HG03175 (cell line): ENCODE results near the gene HORMAD2.

Source experiments
- ATAC-seq: cut with Tn5 transposase; IDR thresholded peaks from one replicate; pipeline ENCODE4 v1.9.1; 2021; ENCODE audit warnings: mild to moderate bottlenecking, moderate library complexity; ENCODE audit not compliant: unreplicated experiment

The HORMAD2 gene, protein sequence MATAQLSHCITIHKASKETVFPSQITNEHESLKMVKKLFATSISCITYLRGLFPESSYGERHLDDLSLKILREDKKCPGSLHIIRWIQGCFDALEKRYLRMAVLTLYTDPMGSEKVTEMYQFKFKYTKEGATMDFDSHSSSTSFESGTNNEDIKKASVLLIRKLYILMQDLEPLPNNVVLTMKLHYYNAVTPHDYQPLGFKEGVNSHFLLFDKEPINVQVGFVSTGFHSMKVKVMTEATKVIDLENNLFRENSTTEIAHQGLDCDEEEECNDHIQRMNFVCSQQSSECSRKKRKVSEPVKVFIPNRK

DNA sequence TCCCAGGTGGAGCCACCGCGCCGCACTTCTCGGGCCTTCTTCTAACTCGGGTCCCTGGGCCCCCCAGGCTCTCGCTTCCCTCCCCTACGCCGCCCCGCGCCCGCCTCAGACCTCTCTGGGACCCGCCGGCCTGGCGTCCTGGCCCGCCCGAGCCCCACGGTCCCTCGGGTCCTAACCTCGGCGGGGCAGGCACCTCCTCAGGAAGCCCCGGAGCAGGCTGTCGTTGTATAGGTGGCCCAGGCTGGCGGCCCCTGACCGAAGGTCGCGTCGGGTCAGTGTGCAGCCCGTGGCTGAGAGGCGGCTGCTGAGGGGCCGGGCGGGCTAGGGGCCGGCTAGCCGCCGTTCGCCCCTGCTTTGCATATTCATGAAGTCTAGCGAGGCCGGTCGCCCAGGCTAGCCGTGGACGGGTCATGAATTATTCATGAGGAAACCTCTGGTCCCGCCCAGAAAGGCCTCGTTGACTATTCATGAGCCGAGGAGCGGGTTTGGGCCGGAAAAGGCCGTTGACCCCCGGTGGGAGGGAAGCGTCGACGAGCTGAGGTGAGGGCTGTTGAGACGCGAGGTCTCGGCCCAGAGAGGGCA is at the start of gene HORMAD2:
TSS of gene HORMAD2 (plus strand) at position 513 of the 582 bp plus-strand sequence. CDS start 13,489 bp downstream, outside the sequence.
- ATAC-seq = no peak

DNA sequence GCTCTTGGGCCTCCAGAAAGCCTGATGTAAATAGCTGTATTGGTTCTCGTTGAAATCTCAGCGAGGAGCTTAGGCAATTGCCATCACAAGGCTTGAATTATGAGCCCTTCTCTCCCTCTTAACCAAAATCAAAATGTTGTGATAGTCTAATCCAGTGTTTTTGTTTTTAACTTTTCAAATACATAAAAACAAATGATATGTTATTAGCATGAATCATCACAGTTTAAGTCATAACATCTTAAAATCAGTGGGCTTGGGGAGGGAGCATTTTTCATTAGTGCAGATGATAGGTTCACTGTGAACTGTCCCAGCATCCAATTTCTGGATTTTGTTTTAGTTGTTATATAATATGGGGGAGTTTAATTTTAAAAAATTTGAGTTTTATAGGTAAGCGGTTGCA is 48.9 kb upstream of the HORMAD2 start:
- no peak for ATAC-seq

DNA sequence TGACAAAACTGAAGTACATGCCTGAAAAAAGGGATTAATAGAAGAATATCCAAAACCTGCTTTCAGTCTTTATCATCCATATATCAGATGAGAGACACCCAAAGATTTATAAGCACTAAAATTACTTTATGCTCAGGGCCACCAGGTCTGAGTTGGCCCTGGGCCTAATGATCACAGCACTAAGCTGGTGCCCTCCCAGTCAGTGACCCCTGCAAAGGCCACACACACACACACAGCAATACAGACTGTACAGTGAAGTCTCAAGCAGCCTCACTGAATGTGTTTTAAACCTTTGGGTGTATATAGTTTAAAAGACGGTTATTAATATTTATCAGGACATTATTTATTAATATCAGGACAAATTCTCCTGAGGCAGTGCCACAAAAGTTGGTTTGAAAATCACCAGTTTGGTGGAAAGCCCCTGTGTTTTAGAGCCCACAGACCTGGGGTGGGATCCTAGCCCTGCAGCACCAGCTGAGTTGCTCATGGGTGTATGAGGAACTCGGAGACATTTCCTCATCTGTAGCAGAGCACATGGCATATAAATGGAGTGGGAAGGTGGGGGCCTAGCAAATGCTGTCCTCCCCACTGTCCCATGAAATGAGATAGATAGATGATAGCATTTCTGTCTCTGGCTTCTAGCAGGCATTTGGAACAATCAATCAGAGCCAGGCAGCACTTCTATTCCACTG is 48.4 kb upstream of the HORMAD2 start:
- no peak for ATAC-seq

DNA sequence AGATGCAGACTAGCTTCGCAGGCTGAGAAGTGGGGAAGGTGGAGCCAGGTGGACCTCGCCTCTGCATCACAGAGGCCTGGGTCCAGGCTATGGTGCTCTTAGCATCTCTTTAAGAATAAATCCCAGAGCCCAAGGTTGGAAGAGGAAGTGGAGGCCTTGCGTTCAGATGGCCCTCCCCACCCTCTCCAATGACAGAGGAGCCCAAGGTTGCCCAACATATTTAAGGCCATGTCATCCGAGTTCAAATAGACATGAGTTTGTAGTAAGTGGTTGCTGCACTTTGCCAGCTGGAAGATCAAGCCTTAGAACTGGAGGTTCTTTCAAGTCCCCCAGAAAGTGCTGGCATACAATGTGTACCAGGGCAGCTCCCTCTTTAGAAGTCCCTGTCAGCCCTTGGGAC is 47.1 kb upstream of the HORMAD2 start:
- ATAC-seq = no peak

DNA sequence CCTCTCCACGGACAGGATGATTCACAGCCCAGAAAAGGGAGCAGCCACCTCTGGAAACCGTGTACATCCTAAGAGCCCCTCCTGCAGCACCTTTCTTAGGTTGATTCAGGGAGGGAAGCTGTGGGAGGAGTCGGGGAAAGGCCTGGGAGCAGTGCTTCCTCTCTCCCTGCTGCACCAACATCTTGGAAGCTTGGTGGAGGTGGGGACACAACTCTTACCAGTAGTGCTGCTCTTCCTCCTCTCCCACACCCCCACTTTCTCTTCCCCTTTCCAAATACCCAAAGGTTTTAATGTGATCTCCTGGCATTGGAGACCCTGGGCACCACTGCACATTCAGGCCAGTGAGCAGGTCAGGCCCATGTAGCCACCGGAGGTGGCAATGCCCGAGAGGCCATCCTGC is 46.4 kb upstream of the HORMAD2 start:
- ATAC-seq = no peak

DNA sequence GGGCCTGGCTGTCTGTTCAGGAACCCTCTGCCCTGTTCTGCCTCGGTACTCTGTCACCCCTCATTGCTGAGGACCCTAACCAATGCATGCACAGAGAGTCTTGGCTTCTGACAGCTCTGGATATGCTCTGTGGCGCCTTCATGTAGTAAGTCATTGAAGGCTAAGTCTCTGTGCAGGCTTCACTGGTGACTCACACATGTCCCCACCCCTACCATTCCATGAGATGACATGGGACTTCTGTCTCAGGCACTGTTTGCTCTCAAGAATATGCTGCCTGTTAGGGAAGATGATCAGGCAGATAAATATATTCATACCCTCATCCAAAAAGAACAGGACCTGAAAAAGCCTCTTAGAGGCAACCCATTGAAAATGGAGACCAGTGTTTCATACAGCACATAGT is 43.6 kb upstream of the HORMAD2 start:
- ATAC-seq = no peak

DNA sequence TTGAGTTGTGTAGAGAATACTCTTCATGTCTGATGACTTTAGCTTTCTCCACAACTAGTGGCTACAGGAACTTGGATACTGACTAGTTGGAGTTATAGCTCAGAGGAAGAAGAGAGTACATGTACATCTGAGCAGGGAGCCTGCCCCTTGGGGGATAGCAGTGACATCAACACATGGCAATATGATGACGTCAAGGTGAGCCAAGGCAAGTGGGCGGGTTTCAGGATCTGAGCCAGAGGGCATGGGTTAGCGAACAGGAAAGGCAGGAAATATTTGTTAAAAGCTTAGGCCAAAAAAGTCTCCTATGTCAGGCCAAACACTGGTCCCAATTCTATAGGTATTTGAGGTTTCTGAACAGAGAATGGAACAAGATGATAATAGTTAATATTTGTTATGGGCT is 42.0 kb upstream of the HORMAD2 start:
- ATAC-seq = no peak

DNA sequence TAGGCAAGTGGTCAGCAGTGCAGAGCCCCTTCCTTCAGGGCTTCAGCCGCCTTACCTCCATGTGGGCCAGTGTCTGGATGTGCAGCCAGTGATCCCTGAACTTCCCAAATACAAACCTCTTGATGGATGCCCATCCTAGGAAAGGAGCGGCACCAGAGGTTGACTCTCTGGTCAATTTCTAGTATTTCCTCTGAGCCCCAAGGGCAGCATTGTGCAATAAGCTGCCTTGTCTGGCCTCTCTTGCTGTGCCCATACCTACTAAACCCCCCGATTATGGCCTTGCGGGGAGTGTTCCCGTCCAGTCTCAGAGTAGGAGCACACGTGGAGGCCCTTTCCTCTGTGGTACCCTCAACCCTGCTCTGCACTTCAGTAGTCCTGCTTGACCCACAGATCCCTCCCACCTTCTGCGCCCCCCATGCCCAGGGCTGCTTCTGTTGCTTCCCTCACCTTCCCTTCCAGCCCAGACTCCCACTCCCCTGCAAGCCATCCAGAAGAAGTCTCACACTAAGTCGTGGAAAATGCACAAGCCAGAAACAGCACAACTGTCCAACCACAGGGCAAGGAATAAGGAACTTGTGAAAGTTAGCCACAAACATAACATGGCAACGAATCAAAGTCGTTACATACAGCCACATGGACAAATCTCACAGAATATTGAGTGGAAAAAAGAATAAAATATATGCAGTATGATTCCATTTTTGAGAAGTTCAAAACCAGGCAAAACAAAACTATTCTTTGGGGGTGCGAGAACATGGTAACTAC is 39.6 kb upstream of the HORMAD2 start:
- ATAC-seq = no peak

DNA sequence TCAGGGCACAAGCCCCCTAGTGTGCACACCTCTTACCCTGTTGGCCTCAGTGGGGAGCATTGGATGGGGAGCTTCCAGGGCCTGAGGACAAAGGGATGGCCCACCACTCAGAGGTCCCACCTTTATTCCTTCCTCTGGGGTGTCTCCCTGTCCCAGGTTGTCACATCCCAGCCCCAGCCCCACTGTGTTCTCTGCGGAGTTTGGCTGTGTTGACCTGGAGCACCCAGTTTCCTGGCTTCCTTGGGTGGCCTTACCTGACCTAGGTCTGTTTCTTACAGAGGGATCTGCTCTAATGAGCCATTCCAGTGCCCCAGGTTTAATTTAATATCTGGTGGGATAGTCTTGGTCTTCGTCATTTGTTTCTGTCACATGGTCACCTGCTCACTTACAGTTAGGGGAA is 38.8 kb upstream of the HORMAD2 start:
- no peak for ATAC-seq

DNA sequence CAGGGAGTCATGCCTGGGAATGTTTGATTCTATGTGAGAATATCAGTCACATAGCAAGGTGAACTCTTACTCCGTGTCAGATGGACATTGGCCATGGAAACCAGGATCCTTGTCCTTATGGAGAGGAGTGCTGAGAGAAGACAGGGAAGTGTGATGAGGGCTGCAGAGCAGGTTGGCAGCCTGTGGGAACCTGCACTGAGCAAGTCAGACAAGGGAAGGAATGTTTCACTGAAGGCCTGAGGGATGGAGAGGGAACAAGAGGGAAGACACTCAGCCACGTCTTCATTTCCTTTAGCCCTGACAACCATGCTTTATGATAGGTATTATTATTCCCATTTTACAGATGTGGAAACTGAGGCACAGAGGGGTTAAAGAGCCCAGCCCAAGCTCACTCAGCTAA is 38.4 kb upstream of the HORMAD2 start:
- no peak for ATAC-seq

DNA sequence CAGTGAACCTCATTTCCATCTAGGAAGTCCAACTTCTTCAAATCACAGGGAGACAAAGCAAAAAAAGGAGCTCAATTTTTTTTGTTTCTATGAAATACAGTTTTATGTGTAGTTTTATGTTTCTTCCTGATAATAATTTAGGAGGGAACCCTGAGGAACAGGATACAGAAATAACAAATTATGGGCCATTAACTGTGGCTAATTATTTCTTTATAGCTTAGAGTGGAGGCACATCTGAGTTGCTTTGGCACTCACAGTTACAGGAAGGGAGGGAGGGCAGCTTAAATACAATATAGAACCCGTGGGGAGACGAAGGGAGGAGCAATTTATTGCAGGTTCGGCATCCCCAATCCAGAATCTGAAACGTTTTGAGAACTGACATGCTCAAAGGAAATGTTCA is 37.1 kb upstream of the HORMAD2 start:
- no peak for ATAC-seq

DNA sequence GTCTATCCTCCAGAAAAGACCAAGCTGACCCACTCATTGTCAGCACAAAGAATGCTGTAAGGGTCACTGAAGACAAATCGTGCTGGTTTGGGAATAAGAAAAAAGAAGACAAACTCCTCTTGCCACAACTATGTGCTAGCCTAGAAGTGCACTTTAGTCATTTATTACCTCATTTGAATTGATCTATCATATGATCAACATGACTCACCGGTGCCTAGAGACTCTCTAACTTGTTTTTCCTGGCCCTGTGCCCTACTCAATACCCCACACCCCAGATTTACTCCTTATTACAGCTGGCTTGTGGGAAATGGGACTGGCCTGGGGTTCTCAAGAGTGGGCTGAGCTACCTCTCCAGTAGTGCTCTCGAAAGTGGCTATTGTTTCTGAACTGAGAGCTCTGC is 35.9 kb upstream of the HORMAD2 start:
- ATAC-seq = no peak

DNA sequence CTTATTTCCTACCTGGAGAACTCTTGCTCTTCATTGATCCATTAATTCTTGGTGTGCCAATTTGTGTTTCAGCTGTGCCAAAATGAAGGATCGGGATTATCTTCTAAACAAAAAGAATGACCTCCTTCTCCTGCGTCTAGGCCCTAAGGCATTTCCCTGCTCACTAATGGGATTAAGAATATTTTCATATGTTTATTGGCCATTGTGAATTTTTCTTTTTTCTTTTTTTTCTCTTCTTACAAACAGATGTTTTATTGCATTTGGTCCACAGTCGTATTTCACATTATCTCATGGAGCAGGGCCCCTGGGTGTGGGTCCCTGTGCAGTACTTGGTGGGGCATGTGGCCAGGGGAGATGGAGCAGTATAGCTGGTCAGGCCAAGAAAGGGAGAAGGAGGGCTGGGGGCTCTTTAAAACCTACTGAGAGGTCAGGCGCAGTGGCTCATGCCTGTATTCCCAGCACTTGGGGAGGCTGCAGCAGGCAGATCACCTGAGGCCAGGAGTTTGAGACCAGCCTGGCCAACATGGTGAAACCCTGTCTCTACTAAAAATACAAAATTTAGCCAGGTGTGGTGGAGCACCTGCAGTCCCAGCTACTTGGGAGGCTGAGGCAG is 35.3 kb upstream of the HORMAD2 start:
- no peak for ATAC-seq

DNA sequence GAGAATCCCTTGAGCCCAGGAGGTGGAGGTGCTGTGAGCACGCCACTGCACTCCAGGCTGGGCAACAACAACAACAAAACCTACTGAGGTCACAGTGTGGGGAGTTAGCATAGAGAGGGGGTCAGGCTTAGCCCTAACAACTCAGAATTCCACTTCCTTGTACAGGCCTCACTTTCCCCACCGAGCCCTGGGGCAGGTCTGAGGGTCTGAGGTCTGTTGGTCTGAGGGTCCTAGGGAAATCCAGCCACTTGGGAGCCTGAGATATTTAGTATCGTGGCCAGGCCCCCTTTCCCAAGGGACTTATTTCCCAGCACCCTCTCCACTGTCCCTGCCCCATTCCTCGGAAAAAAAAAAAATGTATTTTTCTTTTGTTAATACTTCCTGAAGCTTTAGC is 34.8 kb upstream of the HORMAD2 start:
- no peak for ATAC-seq

DNA sequence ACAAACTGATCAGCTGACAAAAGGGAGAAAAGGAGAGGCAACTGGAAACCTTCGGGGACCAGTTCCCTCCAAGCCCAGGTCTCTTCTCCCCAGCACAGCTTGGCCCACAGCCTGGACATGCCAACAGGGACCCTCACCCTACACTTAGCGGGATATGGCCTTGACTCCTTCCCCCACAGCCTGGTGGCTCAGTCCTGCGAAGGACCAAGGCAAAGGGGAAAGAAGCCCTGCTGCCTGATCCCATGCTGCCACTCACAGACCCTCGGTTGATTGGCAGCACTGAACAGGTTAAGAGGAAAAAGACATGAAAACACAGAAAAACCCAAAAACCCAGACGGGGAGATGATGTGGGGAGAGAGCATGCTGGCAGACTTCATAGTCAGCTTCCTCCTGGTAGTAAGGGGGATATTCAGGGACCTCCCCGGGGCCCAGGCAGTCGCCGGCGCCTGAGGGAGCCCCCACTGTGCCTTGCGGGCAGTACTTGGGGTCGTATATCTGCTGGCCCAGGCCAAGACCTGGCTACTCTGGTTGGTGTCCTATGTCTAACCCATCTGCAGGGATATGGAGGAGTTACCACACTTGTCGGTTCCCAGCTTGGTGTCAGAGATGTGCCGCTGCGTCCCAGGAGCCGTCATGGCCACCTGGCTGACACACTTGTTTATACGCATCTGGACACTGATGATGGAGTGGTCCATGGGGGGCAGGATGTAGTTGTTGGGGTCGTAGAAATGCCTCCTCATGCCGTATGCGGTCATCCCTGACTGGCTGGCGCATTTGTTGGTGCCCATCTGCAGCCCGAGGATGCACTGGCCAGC is 34.2 kb upstream of the HORMAD2 start:
- no peak for ATAC-seq

DNA sequence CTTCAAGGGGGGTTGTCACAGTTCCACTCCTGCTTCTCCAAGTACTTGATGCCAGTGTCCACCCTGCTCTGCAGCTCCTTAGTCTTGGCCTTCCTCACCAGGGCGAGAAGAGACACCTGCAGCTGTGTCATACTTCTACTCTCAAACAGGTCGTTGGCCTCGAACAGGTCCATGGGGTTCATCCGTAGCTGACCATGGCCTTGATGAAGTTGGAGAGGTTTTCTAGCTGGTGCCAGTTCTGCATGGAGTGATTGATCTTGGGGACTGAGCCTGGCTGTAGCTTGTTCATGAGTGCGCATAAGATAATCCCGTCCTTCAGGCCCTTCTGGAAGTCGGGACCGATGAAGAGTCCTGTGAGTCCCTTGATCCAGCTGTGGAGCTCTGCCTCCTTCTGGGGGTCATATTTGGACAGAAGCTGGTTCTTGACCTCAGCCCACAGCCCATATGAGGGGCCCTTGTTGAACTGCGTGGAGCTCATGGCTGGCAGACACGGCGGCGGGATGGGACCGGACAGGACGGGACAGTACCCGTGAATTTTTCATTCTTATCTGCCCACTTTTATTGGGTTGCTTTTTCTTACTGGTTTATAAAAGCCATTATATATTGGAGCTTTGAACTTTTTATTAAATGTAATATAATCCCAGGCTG is 33.4 kb upstream of the HORMAD2 start:
- ATAC-seq = no peak

DNA sequence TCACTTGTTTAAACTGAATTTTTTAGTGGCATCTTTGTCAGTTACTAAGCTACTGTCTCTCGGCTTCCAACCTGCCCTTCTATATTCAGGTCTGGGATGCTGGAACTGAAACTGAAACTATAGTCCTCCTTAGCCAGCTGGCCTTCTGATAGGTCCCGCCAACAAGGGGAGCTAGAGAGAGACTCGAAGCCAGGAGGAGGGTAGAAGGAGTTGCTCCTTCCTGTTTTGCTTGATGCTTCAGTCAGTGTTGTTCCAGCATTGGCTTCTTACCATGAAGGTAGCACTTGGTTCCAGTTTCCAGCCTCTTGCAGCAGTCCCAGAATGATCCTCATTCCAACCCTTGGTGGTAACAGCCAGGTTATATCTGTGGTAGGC is 32.9 kb upstream of the HORMAD2 start:
- ATAC-seq = no peak

DNA sequence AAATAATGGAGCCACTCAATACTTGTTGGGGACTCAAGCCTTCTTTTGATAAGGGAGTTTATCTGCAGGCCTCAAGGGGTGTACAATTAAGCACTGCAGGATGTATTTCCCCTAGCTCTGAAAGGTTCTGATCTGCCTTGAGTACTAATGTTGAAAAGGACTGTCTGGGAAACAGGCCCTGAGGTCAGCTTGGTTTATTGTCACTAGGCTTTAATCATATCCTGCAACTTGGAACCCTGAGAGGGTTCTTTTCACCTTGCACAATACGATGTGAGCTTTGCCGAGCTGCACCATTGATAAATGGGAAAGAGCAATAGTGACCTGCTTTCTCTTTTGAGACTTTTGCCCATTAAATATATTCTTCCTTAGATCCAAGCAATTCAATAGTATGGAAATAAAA is 31.6 kb upstream of the HORMAD2 start:
- no peak for ATAC-seq

DNA sequence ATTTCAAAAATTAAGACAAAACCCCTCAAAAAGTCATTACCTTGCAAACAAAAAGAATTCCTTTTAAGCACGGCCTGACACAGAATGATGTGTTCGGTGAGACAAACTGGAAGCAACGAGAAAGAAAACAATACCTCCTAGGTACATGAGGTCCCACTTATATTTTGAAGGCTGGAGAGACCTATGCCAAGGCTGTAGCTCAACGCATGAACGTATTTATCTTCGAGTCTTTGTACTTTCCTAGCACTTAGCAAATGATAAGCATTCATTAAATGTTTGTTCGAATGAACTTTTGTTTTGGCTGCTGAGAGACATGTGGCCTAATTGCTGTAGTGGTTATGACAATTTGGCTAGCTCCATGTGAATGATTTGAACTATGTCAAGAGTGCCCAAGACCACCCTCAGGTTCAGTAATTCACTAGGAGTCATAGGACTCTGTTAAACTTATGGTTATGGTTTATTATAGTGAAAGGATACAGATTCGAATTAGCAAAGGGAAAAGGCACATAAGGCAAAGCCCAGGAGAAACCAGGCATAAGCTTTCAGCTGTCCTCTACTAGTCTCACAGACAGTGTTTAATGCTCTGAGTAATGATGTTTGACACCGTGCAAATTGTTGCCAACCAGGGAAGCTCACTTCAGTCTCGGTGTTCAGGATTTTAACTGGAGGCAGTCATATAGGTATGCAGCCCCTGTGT is 26.0 kb upstream of the HORMAD2 start:
- ATAC-seq = no peak

DNA sequence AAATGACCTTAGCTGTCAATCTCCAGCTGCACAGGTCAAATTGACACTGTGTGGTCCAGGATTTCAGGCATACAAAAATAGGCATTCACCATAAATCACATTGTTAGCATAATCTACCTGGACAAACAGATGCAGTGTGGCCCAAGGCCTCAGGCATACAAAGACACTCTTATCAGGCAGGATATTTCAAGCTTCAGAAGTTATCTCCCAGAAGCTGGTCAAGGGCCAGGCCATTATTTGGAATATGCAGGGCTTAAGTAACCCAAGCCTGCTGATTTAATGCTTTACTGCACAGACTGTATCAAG is 25.5 kb upstream of the HORMAD2 start:
- no peak for ATAC-seq
